Glomerular visceral epithelial cell (primary cell): ENCODE measurements around the gene USP17L10.
"Not testable (repeated sequence)": the region's sequence is repeated elsewhere in the genome, so short reads cannot be mapped to it uniquely, and the experiment has no call there.

Source experiments
- DNase-seq: peaks from one replicate; pipeline ENCODE4 v3.0.0-alpha.2; 2016; ENCODE audit errors: extremely low spot score

USP17L10 gene, protein sequence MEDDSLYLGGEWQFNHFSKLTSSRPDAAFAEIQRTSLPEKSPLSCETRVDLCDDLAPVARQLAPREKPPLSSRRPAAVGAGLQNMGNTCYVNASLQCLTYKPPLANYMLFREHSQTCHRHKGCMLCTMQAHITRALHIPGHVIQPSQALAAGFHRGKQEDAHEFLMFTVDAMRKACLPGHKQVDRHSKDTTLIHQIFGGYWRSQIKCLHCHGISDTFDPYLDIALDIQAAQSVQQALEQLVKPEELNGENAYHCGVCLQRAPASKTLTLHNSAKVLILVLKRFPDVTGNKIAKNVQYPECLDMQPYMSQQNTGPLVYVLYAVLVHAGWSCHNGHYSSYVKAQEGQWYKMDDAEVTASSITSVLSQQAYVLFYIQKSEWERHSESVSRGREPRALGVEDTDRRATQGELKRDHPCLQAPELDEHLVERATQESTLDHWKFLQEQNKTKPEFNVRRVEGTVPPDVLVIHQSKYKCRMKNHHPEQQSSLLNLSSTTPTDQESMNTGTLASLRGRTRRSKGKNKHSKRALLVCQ

DNA sequence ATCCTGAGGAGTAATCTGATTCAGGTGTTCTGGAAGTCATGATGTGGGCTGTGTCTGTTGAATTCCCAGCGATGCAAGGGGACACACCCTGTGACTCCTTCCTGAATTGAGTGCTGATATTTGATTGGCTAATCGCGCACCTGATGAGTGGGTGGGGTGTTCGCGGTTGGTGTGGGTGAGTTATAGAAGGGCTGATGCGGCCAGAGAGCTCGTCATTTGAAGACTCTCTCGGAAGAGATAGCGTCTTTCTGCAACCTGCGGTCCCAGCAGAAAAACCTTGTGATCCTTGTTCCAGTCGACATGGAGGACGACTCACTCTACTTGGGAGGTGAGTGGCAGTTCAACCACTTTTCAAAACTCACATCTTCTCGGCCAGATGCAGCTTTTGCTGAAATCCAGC is at the start of gene USP17L10:
Gene USP17L10, plus strand, starts transcription at position 301 of the 400 bp plus-strand sequence. Its CDS starts 0 bp downstream, at position 301.
- not testable (repeated sequence) for DNase-seq

DNA sequence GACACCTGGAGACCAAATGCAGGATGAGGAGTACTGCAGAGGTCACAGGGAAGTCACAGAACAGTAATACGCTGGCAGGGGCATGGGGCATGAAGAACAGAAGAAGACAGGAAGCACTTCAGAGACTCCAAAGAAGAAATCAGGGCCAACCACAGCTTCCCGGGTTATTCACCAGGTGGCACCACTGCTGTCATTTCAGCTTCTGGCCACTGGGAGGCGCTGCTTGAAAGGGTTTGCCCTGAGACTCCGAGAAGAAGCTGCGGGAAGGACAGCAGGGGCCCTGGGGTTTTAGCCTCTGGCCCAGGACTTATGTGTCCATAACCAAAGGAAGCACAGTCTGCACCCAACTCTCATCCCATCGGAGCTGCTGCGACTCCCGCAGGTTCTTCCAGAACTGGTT is 44.5 kb upstream of the USP17L10 start:
- DNase-seq, result not testable (repeated sequence)

DNA sequence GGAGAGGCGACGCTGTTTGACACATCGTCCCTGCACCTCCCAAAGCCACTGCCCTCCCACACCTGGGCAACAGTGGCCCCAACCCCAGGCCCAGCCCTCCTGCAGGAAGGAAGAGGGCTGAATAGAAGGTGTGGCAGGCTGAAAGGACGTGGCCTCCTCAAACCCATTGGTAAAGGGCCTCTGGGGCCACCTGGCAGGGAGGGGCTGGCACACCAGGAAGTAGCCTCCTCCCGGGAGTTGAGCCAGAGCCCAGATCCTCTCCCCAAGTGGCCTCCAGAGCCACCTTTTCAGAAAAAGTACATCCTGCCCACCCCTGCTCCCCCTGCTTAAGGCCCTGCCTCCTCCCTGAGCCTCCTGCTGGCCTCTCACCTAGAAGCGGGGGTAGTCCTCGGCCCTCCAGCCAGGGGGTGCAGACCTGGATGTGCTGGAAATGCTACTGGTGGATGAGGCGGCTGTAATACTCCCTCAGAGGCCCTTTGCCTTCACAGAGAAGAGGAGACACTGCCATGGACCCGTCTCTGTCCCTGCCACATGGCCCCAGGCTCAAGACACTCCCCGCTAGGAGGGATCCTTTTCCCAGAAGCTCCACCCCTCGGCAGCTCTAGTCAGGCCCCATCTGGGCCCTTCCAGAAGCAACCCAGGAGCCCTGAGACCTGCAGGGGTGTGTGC is 40.5 kb upstream of the USP17L10 start, which contains the start of gene FAM90A26:
Gene FAM90A26, plus strand, starts transcription at position 619 of the 669 bp plus-strand sequence. CDS start 2,764 bp downstream, outside the sequence.
- not testable (repeated sequence) for DNase-seq

DNA sequence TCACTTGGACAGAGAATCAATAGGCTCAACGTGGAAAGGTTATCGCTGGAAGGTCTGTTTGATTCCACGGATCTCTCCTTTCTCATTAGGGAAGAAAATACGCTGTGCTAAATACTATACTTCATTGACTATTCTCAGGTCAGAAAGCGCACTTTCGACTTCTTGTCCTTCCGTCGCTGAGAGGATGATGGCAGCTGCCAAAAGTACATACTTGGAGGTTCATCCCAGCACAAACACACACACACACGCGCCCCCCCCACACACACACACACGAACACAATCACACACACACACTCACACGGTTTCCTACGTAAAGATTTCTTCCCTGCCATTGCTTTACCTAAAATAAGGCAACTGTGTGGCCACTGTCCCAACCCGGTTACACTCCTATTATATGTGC is 4.2 kb downstream of the USP17L10 start:
- DNase-seq, result not testable (repeated sequence)

DNA sequence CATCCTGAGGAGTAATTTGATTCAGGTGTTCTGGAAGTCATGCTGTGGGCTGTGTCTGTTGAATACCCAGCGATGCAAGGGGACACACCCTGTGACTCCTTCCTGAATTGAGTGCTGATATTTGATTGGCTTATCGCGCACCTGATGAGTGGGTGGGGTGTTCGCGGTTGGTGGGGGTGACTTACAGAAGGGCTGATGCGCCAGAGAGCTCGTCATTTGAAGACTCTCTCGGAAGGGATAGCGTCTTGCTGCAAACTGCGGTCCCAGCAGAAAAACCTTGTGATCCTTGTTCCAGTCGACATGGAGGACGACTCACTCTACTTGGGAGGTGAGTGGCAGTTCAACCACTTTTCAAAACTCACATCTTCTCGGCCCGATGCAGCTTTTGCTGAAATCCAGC is 4.6 kb downstream of the USP17L10 start, which contains the start of gene USP17L11:
Gene USP17L11, plus strand, starts transcription at position 301 of the 400 bp plus-strand sequence. Its CDS starts 0 bp downstream, at position 301.
- DNase-seq, result not testable (repeated sequence)

DNA sequence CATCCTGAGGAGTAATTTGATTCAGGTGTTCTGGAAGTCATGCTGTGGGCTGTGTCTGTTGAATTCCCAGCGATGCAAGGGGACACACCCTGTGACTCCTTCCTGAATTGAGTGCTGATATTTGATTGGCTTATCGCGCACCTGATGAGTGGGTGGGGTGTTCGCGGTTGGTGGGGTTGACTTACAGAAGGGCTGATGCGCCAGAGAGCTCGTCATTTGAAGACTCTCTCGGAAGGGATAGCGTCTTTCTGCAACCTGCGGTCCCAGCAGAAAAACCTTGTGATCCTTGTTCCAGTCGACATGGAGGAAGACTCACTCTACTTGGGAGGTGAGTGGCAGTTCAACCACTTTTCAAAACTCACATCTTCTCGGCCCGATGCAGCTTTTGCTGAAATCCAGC is 9.4 kb downstream of the USP17L10 start, which contains the start of gene USP17L12:
Gene USP17L12, plus strand, starts transcription at position 301 of the 400 bp plus-strand sequence. Its CDS starts 0 bp downstream, at position 301.
- not testable (repeated sequence) for DNase-seq

DNA sequence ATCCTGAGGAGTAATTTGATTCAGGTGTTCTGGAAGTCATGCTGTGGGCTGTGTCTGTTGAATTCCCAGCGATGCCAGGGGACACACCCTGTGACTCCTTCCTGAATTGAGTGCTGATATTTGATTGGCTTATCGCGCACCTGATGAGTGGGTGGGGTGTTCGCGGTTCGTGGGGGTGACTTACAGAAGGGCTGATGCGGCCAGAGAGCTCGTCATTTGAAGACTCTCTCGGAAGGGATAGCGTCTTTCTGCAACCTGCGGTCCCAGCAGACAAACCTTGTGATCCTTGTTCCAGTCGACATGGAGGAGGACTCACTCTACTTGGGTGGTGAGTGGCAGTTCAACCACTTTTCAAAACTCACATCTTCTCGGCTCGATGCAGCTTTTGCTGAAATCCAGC is 14.1 kb downstream of the USP17L10 start, which contains the start of gene USP17L13:
Gene USP17L13, plus strand, starts transcription at position 301 of the 400 bp plus-strand sequence. Its CDS starts 0 bp downstream, at position 301.
- not testable (repeated sequence) for DNase-seq

DNA sequence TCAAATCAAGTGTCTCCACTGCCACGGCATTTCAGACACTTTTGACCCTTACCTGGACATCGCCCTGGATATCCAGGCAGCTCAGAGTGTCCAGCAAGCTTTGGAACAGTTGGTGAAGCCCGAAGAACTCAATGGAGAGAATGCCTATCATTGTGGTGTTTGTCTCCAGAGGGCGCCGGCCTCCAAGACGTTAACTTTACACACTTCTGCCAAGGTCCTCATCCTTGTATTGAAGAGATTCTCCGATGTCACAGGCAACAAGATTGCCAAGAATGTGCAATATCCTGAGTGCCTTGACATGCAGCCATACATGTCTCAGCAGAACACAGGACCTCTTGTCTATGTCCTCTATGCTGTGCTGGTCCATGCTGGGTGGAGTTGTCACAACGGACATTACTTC is 19.8 kb downstream of the USP17L10 start:
- DNase-seq, result not testable (repeated sequence)

DNA sequence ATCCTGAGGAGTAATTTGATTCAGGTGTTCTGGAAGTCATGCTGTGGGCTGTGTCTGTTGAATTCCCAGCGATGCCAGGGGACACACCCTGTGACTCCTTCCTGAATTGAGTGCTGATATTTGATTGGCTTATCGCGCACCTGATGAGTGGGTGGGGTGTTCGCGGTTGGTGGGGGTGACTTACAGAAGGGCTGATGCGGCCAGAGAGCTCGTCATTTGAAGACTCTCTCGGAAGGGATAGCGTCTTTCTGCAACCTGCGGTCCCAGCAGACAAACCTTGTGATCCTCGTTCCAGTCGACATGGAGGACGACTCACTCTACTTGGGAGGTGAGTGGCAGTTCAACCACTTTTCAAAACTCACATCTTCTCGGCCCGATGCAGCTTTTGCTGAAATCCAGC is 23.6 kb downstream of the USP17L10 start, which contains the start of gene USP17L15:
Gene USP17L15, plus strand, starts transcription at position 301 of the 400 bp plus-strand sequence. Its CDS starts 0 bp downstream, at position 301.
- DNase-seq, result not testable (repeated sequence)

DNA sequence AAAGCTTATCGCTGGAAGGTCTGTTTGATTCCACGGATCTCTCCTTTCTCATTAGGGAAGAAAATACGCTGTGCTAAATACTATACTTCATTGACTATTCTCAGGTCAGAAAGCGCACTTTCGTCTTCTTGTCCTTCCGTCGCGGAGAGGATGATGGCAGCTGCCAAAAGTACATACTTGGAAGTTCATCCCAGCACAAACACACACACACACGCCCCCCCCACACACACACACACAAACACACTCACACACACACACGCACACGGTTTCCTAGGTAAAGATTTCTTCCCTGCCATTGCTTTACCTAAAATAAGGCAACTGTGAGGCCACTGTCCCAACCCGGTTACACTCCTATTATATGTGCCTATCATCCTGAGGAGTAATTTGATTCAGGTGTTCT is 28.0 kb downstream of the USP17L10 start:
- DNase-seq, result not testable (repeated sequence)

DNA sequence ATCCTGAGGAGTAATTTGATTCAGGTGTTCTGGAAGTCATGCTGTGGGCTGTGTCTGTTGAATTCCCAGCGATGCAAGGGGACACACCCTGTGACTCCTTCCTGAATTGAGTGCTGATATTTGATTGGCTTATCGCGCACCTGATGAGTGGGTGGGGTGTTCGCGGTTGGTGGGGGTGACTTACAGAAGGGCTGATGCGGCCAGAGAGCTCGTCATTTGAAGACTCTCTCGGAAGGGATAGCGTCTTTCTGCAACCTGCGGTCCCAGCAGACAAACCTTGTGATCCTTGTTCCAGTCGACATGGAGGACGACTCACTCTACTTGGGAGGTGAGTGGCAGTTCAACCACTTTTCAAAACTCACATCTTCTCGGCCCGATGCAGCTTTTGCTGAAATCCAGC is 33.1 kb downstream of the USP17L10 start, which contains the start of gene USP17L17:
Gene USP17L17, plus strand, starts transcription at position 301 of the 400 bp plus-strand sequence. Its CDS starts 0 bp downstream, at position 301.
- not testable (repeated sequence) for DNase-seq

DNA sequence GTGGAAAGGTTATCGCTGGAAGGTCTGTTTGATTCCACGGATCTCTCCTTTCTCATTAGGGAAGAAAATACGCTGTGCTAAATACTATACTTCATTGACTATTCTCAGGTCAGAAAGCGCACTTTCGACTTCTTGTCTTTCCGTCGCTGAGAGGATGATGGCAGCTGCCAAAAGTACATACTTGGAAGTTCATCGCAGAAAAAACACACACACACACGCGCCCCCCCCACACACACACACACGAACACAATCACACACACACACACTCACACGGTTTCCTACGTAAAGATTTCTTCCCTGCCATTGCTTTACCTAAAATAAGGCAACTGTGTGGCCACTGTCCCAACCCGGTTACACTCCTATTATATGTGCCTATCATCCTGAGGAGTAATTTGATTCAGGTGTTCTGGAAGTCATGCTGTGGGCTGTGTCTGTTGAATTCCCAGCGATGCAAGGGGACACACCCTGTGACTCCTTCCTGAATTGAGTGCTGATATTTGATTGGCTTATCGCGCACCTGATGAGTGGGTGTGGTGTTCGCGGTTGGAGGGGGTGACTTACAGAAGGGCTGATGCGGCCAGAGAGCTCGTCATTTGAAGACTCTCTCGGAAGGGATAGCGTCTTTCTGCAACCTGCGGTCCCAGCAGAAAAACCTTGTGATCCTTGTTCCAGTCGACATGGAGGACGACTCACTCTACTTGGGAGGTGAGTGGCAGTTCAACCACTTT is 37.7 kb downstream of the USP17L10 start, which contains the start of gene USP17L18:
Gene USP17L18, plus strand, starts transcription at position 678 of the 728 bp plus-strand sequence. Its CDS starts 0 bp downstream, at position 678.
- DNase-seq, result not testable (repeated sequence)

DNA sequence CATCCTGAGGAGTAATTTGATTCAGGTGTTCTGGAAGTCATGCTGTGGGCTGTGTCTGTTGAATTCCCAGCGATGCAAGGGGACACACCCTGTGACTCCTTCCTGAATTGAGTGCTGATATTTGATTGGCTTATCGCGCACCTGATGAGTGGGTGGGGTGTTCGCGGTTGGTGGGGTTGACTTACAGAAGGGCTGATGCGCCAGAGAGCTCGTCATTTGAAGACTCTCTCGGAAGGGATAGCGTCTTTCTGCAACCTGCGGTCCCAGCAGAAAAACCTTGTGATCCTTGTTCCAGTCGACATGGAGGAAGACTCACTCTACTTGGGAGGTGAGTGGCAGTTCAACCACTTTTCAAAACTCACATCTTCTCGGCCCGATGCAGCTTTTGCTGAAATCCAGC is 42.6 kb downstream of the USP17L10 start, which contains the start of gene USP17L19:
Gene USP17L19, plus strand, starts transcription at position 301 of the 400 bp plus-strand sequence. Its CDS starts 0 bp downstream, at position 301.
- not testable (repeated sequence) for DNase-seq

DNA sequence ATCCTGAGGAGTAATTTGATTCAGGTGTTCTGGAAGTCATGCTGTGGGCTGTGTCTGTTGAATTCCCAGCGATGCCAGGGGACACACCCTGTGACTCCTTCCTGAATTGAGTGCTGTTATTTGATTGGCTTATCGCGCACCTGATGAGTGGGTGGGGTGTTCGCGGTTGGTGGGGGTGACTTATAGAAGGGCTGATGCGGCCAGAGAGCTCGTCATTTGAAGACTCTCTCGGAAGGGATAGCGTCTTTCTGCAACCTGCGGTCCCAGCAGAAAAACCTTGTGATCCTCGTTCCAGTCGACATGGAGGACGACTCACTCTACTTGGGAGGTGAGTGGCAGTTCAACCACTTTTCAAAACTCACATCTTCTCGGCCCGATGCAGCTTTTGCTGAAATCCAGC is 47.4 kb downstream of the USP17L10 start, which contains the start of gene USP17L20:
Gene USP17L20, plus strand, starts transcription at position 301 of the 400 bp plus-strand sequence. Its CDS starts 0 bp downstream, at position 301.
- DNase-seq, result not testable (repeated sequence)
